Stomach smooth muscle (tissue), 2 donors: ENCODE measurements around the gene KIF5A.
"Not testable (repeated sequence)": the region's sequence is repeated elsewhere in the genome, so short reads cannot be mapped to it uniquely, and the experiment has no call there.

ENCODE experiments used
- H3K27ac ChIP-seq: one replicate; pipeline ENCODE4 v1.7.0; 2013; ENCODE audit warnings: mild to moderate bottlenecking, low read length, inconsistent platforms
- H3K27me3 ChIP-seq, 2 donors: one replicate each; pipeline ENCODE4 v1.7.0; 2013; ENCODE audit warnings: low read length in 2 of 2; ENCODE audit not compliant: insufficient read depth in 2 of 2, control insufficient read depth in 1 of 2
- H3K36me3 ChIP-seq, 2 donors: one replicate each; pipeline ENCODE4 v1.7.0; 2013; ENCODE audit warnings: low read length in 2 of 2; ENCODE audit not compliant: control insufficient read depth in 2 of 2, insufficient read depth in 2 of 2
- H3K4me1 ChIP-seq: one replicate; pipeline ENCODE4 v1.7.0; 2013; ENCODE audit warnings: low read length; ENCODE audit not compliant: control insufficient read depth, insufficient read depth
- H3K4me3 ChIP-seq, 2 donors: one replicate each; pipeline ENCODE4 v1.7.0; 2013; ENCODE audit warnings: low read length in 2 of 2
- H3K9ac ChIP-seq, 2 donors: one replicate each; pipeline ENCODE4 v1.7.0; 2013; ENCODE audit warnings: low read length in 2 of 2, mild to moderate bottlenecking in 1 of 2
- H3K9me3 ChIP-seq, 2 donors: one replicate each; pipeline ENCODE4 v1.7.0; 2013; ENCODE audit warnings: low read length in 2 of 2; ENCODE audit not compliant: control insufficient read depth in 2 of 2
- donor health status: healthy.
- donor health status: Pancreatic carcinoma.

KIF5A gene

DNA sequence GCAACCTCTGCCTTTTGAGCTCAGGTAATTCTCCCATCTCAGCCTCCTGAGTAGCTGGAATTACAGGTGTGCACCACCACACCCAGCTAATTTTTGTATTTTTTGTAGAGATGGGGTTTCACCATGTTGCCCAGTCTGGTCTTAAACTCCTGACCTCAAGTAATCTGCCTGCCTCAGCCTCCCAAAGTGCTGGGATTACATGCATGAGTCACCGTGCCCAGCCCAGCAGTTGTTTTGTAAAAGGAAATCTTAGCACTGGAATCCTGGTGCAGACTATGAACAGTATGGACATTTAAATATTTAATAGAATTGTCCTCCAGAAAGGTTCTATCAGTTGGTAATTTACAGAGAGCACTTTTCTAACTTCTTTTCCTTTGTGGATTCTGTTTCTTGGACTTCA lies 11.3 kb downstream of the KIF5A start:
- not testable (repeated sequence) for H3K27ac ChIP-seq, H3K4me3 ChIP-seq, H3K4me1 ChIP-seq, H3K9ac ChIP-seq, H3K36me3 ChIP-seq, H3K9me3 ChIP-seq, H3K27me3 ChIP-seq

DNA sequence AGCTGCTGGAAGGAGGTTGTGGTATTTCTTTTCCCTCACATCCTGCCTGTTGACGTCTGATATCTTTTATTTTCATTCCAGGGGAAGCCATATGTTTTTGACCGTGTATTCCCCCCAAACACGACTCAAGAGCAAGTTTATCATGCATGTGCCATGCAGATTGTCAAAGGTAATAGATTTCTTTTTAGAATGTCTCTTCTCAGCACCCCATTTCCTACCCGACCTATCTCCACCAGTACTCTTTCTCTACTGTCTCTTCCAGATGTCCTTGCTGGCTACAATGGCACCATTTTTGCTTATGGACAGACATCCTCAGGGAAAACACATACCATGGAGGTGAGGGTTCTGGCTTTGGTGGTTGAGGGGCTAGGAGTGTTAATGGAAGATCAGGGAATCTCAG lies 13.5 kb downstream of the KIF5A start:
- Histone ChIP-seq H3K9ac (no peak overlapping the region), H3K9me3 (no peaks in the 10 kb centered on the region), H3K36me3 (no peaks in the 10 kb centered on the region), H3K27ac (no peak overlapping the region), H3K27me3 (peaks cover 0 to 2% of the 10 kb centered on the region in 2 donors), H3K4me1 (no peaks in the 10 kb centered on the region), H3K4me3 (no peak overlapping the region)

DNA sequence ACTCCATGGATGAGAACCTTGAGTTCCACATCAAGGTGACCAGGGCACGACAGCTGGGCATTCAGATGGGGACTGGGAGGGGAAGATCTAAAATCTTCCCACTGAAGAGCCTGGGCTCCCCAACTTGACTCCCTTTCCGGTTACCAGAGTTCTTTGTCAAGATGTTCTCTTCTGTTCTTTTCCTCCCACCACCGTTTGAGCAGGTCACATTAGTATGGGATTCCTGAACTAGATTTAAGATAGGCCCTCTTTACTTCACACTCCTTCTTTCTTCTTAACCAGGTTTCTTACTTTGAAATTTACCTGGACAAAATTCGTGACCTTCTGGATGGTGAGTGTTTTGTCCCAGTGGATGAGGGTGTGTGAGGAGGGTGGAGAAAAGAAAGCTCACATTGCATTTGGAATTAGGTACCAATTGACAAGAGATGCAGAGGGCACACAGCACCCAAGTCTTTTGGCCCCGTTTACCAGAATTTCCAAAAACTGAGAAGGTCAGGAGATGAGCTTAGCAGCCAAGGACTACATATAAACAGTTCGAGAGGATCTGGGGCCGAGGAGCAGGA lies 14.4 kb downstream of the KIF5A start:
- H3K4me3 ChIP-seq = no peak overlapping the region
- H3K9ac ChIP-seq = no peak overlapping the region
- no peaks in the 10 kb centered on the region for H3K4me1 ChIP-seq
- H3K36me3 ChIP-seq = no peaks in the 10 kb centered on the region
- H3K27me3 ChIP-seq = peaks cover 0 to 2% of the 10 kb centered on the region in 2 donors
- H3K9me3 ChIP-seq = no peaks in the 10 kb centered on the region
- no peak overlapping the region for H3K27ac ChIP-seq

DNA sequence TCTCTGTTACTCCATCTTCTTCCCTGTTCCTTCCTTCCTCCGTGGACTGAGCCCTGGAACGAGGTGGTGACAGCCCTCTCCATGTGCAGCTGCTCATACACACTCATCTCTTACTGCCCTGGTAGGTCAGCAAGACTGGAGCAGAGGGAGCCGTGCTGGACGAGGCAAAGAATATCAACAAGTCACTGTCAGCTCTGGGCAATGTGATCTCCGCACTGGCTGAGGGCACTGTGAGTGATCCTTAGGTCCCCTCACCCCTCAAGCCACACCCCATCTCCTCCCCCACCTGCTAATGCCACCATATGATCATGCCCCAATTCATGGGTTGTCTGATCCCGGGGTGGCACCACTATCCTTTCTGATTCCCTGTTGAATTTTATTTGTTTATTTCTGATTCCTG lies 19.0 kb downstream of the KIF5A start:
- Histone ChIP-seq H3K9ac (no peak overlapping the region), H3K27me3 (peaks cover 0 to 4% of the 10 kb centered on the region in 2 donors), H3K9me3 (no peaks in the 10 kb centered on the region), H3K27ac (no peak overlapping the region), H3K4me3 (no peak overlapping the region), H3K4me1 (no peaks in the 10 kb centered on the region), H3K36me3 (no peaks in the 10 kb centered on the region)

DNA sequence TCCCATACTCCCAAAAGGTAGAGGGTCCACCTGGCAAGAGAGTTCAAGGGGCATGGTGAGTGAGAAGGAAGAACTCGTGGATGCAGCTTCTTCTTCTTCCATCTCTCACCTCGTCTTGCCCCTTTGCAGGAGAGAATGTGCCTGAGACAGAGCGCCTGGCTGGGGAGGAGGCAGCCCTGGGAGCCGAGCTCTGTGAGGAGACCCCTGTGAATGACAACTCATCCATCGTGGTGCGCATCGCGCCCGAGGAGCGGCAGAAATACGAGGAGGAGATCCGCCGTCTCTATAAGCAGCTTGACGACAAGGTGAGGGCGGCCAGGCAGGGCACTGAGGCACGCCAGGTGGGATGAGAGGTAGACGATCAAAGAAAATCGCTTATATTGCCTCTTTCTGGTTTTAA lies 20.0 kb downstream of the KIF5A start:
- H3K4me3 ChIP-seq = no peak overlapping the region
- H3K4me1 ChIP-seq = no peaks in the 10 kb centered on the region
- H3K27me3 ChIP-seq = peaks cover 0 to 2% of the 10 kb centered on the region in 2 donors
- no peaks in the 10 kb centered on the region for H3K36me3 ChIP-seq
- H3K9ac ChIP-seq = no peak overlapping the region
- no peaks in the 10 kb centered on the region for H3K9me3 ChIP-seq
- no peak overlapping the region for H3K27ac ChIP-seq

DNA sequence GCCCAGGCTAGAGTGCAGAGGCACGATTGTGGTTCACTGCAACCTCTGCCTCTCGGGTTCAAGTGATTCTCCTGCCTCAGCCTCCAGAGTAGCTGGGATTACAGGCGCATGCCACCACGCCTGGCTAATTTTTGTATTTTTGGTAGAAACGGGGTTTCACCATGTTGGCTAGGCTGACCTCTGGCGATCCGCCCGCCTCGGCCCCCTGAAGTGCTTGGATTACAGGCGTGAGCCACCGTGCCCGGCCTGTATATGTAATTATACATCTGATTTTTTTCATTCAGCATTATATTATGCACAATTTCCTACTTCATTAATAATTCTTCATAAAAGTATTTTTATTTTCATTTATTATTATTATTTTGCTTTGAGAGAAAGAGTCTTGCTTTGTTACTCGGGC lies 20.6 kb downstream of the KIF5A start:
- not testable (repeated sequence) for H3K9ac ChIP-seq, H3K4me3 ChIP-seq, H3K27me3 ChIP-seq, H3K4me1 ChIP-seq, H3K27ac ChIP-seq, H3K9me3 ChIP-seq, H3K36me3 ChIP-seq

DNA sequence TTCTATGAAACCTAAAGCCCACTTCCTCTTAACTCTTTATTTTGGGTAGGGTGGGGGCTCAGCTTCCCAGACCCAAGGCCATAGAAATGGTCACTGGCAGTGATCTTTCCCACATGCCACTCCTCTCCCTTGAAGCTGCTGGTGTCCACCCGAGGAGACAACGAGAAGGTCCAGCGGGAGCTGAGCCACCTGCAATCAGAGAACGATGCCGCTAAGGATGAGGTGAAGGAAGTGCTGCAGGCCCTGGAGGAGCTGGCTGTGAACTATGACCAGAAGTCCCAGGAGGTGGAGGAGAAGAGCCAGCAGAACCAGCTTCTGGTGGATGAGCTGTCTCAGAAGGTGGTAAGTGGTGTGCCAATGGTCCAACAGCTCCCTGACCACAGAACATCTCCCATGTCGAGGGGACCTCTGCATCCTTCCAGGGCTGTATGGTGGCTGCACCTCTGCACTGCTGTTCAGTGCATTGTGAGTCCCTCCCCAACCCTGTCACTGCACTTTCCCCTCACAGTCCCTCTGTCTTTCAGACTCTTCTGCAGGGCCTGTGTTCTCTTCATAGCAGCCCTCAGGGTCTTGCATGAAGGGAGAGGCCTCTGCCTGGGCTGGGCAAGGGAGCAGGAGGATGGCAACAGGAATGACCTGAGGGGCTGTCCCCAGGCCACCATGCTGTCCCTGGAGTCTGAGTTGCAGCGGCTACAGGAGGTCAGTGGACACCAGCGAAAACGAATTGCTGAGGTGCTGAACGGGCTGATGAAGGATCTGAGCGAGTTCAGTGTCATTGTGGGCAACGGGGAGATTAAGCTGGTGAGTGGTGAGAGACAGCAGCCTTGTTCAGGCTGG lies 22.3 kb downstream of the KIF5A start:
- Histone ChIP-seq H3K4me3 (no peak overlapping the region), H3K27me3 (peaks cover 0 to 2% of the 10 kb centered on the region in 2 donors), H3K9me3 (no peaks in the 10 kb centered on the region), H3K9ac (no peak overlapping the region), H3K36me3 (no peaks in the 10 kb centered on the region), H3K4me1 (no peaks in the 10 kb centered on the region), H3K27ac (no peak overlapping the region)

DNA sequence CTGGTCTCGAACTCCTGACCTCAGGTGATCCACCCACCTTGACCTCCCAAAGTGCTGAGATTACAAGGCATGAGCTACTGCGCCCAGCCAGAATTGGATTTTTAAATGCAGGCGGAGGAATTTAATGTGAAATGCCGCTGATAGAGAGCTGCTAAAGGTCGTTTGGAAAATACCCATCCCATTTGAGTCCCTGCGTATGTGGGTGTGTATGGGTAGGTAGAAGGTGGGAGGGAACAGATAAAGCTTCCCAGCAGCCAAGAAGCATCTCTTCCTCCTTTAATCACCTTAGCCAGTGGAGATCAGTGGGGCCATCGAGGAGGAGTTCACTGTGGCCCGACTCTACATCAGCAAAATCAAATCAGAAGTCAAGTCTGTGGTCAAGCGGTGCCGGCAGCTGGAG lies 25.0 kb downstream of the KIF5A start:
- peaks cover 0 to 2% of the 10 kb centered on the region in 2 donors for H3K27me3 ChIP-seq
- no peaks in the 10 kb centered on the region for H3K36me3 ChIP-seq
- H3K27ac ChIP-seq = no peak overlapping the region
- H3K9ac ChIP-seq = no peak overlapping the region
- no peaks in the 10 kb centered on the region for H3K4me1 ChIP-seq
- H3K9me3 ChIP-seq = no peaks in the 10 kb centered on the region
- H3K4me3 ChIP-seq = no peak overlapping the region

DNA sequence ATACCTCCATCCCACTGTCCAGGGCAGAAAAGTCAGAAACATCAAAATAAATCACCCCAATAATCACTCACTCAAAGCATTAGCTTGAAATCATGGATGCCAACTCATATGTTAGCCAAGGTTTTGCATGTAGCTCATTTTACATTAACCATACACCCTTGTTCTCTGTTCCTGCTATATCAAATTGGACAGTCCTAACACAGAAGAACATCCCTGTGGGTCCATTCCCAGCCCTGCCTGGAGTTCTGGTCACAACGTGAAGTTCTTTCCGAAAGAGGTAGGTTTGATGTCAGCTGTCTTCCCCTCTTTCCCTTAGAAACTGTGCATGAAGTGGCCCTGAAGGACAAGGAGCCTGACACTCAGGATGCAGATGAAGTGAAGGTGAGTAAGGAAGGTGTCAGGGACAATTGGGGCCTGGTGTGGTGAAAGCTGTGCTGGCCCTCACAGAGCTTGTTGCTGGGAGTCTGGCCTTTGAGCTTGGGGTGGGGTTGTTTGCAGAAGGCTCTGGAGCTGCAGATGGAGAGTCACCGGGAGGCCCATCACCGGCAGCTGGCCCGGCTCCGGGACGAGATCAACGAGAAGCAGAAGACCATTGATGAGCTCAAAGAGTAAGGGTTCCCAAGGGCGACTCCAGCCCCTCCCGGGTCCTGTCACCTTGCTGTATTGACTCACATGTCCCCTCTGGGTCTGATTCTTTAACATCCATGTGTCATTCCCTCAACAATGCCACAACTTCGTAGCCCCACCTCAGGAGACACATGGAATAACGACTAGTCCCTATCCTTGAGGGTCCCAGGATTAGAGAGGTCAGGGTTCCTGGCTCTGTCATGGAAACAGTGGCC lies 26.1 kb downstream of the KIF5A start:
- Histone ChIP-seq H3K4me3 (no peak overlapping the region), H3K9ac (no peak overlapping the region), H3K27me3 (peaks cover 0 to 2% of the 10 kb centered on the region in 2 donors), H3K4me1 (no peaks in the 10 kb centered on the region), H3K36me3 (no peaks in the 10 kb centered on the region), H3K27ac (no peak overlapping the region), H3K9me3 (no peaks in the 10 kb centered on the region)

DNA sequence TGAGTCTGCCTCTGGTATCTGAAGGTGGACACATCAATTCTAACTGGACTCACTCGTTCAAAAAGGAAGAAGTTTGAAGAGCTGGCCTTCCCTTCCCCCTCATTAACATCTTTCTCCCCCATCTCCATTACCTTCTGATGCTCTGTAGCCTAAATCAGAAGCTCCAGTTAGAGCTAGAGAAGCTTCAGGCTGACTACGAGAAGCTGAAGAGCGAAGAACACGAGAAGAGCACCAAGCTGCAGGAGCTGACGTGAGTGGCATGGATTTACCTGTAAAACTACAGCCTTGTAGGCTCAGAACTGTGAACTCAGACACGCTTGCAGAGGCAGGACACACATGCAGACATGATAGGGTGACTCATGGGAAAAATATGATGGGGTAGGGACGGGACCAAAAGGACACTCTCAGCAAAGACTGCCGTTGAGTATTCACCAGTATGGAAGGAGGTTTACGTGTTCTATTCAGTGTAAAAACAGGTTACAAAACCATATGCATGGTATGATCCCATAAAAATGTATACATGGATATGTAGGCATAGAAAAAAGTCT lies 26.8 kb downstream of the KIF5A start:
- no peaks in the 10 kb centered on the region for H3K36me3 ChIP-seq
- H3K4me1 ChIP-seq = no peaks in the 10 kb centered on the region

More for the DNA sequence above, 26.8 kb downstream of the KIF5A start:
- Histone ChIP-seq H3K9ac (no peak overlapping the region), H3K9me3 (no peaks in the 10 kb centered on the region), H3K4me3 (no peak overlapping the region), H3K27ac (no peak overlapping the region), H3K27me3 (peaks cover 0 to 2% of the 10 kb centered on the region in 2 donors)
